Heart left ventricle (tissue), 16 donors: Measurements from ENCODE around the gene KRTAP1-4. TPM values are rescaled to one million over a fixed set of nuclear protein-coding genes. Genes with fewer than 3 reads are reported as not detected.
A peak's percentile ranks its signal among the peaks of the same experiment; 100 is the strongest.

ENCODE experiments used
- ATAC-seq, 4 donors: fragments of 200-7000 bp; cut with Tn5 transposase; one replicate each; pipeline ENCODE4 v1.9.1; 2020 to 2022; ENCODE audit warnings: moderate library complexity in 4 of 4, mild to moderate bottlenecking in 3 of 4, moderate number of reproducible peaks in 1 of 4
- DNase-seq, 5 donors: peaks; one replicate each; pipeline ENCODE4 v3.0.0-alpha.2; 2020
- H3K27ac ChIP-seq, 12 donors: fragments of 200-600 bp; sonication (generic) in 4 of 12; one replicate each; pipeline versions ENCODE4 v1.5.0 to v1.8.0; 2016 to 2022; ENCODE audit warnings: mild to moderate bottlenecking in 2 of 12
- H3K27me3 ChIP-seq, 9 donors: fragments of 200-600 bp; sonication (generic) in 2 of 9; one replicate each; pipeline versions ENCODE4 v1.5.1 to v1.8.0; 2016 to 2022; ENCODE audit warnings: mild to moderate bottlenecking in 3 of 9
- H3K36me3 ChIP-seq, 9 donors: fragments of 200-600 bp; sonication (generic) in 2 of 9; one replicate each; pipeline versions ENCODE4 v1.5.0 to v1.8.0; 2018 to 2022; ENCODE audit warnings: mild to moderate bottlenecking in 2 of 9
- H3K4me1 ChIP-seq, 12 donors: fragments of 200-600 bp; sonication (generic) in 4 of 12; one replicate each; pipeline versions ENCODE4 v1.5.0 to v1.8.0; 2016 to 2022; ENCODE audit warnings: mild to moderate bottlenecking in 3 of 12
- H3K4me3 ChIP-seq, 12 donors: fragments of 200-600 bp; sonication (generic) in 4 of 12; one replicate each; pipeline versions ENCODE4 v1.5.0 to v1.8.0; 2017 to 2022; ENCODE audit warnings: mild to moderate bottlenecking in 9 of 12, moderate library complexity in 4 of 12
- H3K9me3 ChIP-seq, 12 donors: fragments of 200-600 bp; sonication (generic) in 4 of 12; one replicate each; pipeline versions ENCODE4 v1.5.0 to v1.8.0; 2016 to 2022; ENCODE audit warnings: mild to moderate bottlenecking in 1 of 12
- POLR2A ChIP-seq, 2 donors: fragments of 450-650 bp; IDR thresholded peaks; one replicate each; pipeline ENCODE4 v1.6.1; 2017; ENCODE audit warnings: antibody characterized with exemption in 2 of 2, mild to moderate bottlenecking in 2 of 2, moderate library complexity in 2 of 2
- WGBS, 4 donors: extraction: QIAGEN DNeasy Blood & Tissue Kit in 2 of 4; methylation state at CpG; one replicate each; pipeline versions ENCODE4 v1.1.5 to v1.1.7; 2013 to 2018; 5-methylcytosine and 5-hydroxymethylcytosine counted together
- intact Hi-C, 10 donors: fragments of 100-400 bp; cut with DNase I; formaldehyde crosslinking; loops; one replicate each; pipeline versions ENCODE4 v1.11.1 to v1.14.2; 2022
- polyA plus RNA-seq, 2 donors: library from polyadenylated mRNA; stranded (reverse); fragments of 200-250 nt; gene quantifications; one replicate each; pipeline ENCODE4 v1.2.3, GENCODE V29; 2013
- total RNA-seq, 9 donors: library from RNA; depleted of rRNA in 2 of 9; stranded (reverse); fragments of >200 nt in 2 of 9; fragmentation: NEBNext Ultra II Directional in 3 of 9; extraction: Animal tissue kit (Norgen Biotek cat#: 25700) in 3 of 9; gene quantifications; one replicate each; pipeline versions ENCODE4 v1.1.0 to v1.2.4, GENCODE V29; 2016 to 2023
- TF ChIP-seq, protein P1 (sequence below), 12 donors: fragments of 200-600 bp; sonication (generic) in 4 of 12; IDR thresholded peaks; one replicate each; pipeline versions ENCODE4 v1.5.0 to v1.8.0; 2018 to 2022; ENCODE audit warnings: antibody characterized with exemption in 12 of 12, mild to moderate bottlenecking in 5 of 12
- donor health status: ischemic (EF 13 %, LVEDD 7.1; RV severe dilation, severe dysfunction).
- donor health status: healthy with polysubstance abuse.
- donor health status: DM: no; HTN: yes; CAD: no.
- donor health status: DM: no; HTN: no; CAD: no.
- donor health status: ischemic (EF 25% LVEDD 6.9; RV normal size, moderate dysfunction).
- donor health status: ischemic (EF 25% LVEDD 5.7; RV mildly dilated, moderate dysfunction).
- donor health status: healthy.
- donor health status: DM: yes; HTN: yes; CAD: no.
- donor health status: ischemic (EF 35%, LVEDD 5.7; RV mildly dilated, moderate dysfunction).
- donor health status: nonischemic (EF 11% LVEDD 7.7; RV severe dilation, severe dysfunction).
- donor health status: DM: yes; HTN: yes; CAD: no.
- donor health status: PGD.
- donor health status: ischemic (EF 29% LVEDD 5.4; RV normal size, mild dysfunction).
- donor health status: nonischemic (EF 23%, LVEDD 6.1; RV moderate dilation, normal function).

The KRTAP1-4 gene
- total and polyA plus RNA-seq, 11 donors = not detected

- no peak for ATAC-seq
- DNase-seq = no peak
- Histone ChIP-seq H3K27ac (no peak within 1 kb of the TSS), H3K27me3 (peaks cover 0 to 35% (median 7%) of the 10 kb centered on the region in 9 donors), H3K4me1 (peaks cover 0 to 5% (median 0%) of the 10 kb centered on the region in 12 donors), H3K9me3 (no peaks in the 10 kb centered on the region), H3K36me3 (no peaks in the 10 kb centered on the region), H3K4me3 (no peak within 1 kb of the TSS)
- 65 to 75% (median 72%) methylated on average over 3 of the region's 3 CpGs for WGBS, 4 donors
- intact Hi-C loops = no loop called here
- no peak for TF ChIP-seq POLR2A (IDR thresholded peaks at IDR 0.05)
- TF ChIP-seq, protein P1, sequence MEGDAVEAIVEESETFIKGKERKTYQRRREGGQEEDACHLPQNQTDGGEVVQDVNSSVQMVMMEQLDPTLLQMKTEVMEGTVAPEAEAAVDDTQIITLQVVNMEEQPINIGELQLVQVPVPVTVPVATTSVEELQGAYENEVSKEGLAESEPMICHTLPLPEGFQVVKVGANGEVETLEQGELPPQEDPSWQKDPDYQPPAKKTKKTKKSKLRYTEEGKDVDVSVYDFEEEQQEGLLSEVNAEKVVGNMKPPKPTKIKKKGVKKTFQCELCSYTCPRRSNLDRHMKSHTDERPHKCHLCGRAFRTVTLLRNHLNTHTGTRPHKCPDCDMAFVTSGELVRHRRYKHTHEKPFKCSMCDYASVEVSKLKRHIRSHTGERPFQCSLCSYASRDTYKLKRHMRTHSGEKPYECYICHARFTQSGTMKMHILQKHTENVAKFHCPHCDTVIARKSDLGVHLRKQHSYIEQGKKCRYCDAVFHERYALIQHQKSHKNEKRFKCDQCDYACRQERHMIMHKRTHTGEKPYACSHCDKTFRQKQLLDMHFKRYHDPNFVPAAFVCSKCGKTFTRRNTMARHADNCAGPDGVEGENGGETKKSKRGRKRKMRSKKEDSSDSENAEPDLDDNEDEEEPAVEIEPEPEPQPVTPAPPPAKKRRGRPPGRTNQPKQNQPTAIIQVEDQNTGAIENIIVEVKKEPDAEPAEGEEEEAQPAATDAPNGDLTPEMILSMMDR (IDR thresholded peaks at IDR 0.05) = no peak
These were observed 45.8 kb downstream of the KRTAP1-4 start, which contains the start of gene KRT40 for GRCh38 chr17:40984226-40984625. KRT40 (minus strand) TSS chr17:40984326; CDS start chr17:40984273, 53 bp downstream.

DNA sequence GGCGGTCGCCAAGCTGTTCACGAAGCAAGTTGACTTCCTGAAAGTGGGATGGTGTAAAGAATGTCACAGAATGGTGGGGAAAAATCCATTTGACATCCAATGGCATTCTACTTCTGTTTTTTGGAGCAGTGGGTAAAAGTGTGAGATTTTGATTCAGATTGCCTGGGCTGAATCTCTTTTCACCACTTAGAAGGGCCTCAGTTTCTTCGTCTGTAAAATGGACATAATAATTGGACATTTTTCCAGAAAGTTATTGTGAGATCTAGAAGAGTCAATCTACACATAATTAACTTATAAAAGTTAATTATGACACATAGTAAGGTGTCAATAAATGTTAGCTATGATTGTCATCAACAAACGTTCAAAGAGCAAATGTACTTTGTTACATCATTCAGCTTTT is 48.9 kb downstream of the KRTAP1-4 start:
- TF ChIP-seq, protein P1 (IDR thresholded peaks at IDR 0.05) = no peak
- no peak for TF ChIP-seq POLR2A (IDR thresholded peaks at IDR 0.05)
- intact Hi-C loops = no loop called here
- H3K27me3 ChIP-seq = peaks cover 0 to 33% (median 6%) of the 10 kb centered on the region in 9 donors
- peaks cover 0 to 5% (median 0%) of the 10 kb centered on the region in 12 donors for H3K4me1 ChIP-seq
- ATAC-seq (no peak), DNase-seq (no peak)
- H3K9me3 ChIP-seq = no peaks in the 10 kb centered on the region
- no peak overlapping the region for H3K27ac ChIP-seq
- no peak overlapping the region for H3K4me3 ChIP-seq
- 46 to 55% (median 51%) methylated on average over 5 of the region's 5 CpGs for WGBS, 4 donors
- no peaks in the 10 kb centered on the region for H3K36me3 ChIP-seq

DNA sequence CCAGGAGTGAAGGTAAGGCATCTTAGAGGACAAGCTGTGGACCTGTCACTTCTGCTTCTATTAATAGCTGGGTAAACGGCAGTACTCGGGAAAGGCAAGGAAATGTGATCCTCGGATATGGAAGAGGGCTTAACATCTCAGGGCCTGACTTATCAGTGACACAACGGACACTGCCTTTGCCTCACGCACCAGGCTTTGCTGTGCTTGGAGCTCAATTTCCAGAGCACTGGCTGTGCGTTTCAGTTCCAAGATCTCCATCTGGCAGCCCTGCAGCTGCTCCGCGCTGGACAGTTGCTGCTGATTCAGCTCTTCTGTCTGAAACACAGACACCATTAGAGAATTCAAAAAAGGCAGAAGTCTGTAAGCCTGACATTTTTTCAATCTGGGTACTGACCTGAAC is 49.4 kb downstream of the KRTAP1-4 start:
- intact Hi-C loops = no loop called here
- DNase-seq = no peak
- H3K4me3 ChIP-seq = no peak overlapping the region

DNA sequence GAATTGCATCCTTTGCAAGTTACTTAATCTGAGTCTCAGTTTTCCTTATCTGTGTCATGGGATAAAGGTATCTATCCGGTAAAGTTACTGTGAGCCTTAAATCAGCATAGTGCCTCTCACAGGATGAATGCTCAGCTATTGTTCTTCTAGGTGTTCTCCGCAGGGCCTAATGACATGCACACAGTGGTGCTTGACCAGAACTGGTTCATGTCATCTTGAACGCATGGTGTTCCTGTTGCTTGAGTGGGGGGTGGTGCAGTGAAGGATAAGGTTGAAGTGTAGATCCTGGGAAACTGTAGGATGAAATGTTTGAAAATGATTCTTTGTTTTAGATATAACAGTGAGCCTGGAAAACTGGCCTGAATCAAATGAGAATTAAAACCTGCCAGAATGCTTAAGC is 49.9 kb downstream of the KRTAP1-4 start:
- Histone ChIP-seq H3K9me3 (no peaks in the 10 kb centered on the region), H3K4me1 (peaks cover 0 to 5% (median 0%) of the 10 kb centered on the region in 12 donors), H3K27ac (no peak overlapping the region), H3K4me3 (no peak overlapping the region), H3K27me3 (peaks cover 0 to 40% (median 10%) of the 10 kb centered on the region in 9 donors), H3K36me3 (no peaks in the 10 kb centered on the region)
- 51 to 70% (median 60%) methylated on average over 3 of the region's 3 CpGs for WGBS, 4 donors
- no peak for DNase-seq
- ATAC-seq = no peak
- TF ChIP-seq, protein P1 (IDR thresholded peaks at IDR 0.05) = no peak
- no peak for TF ChIP-seq POLR2A (IDR thresholded peaks at IDR 0.05)
- intact Hi-C loops = no loop called here

More for the DNA sequence above, 49.4 kb downstream of the KRTAP1-4 start:
- Histone ChIP-seq H3K9me3 (no peaks in the 10 kb centered on the region), H3K27ac (no peak overlapping the region), H3K4me1 (peaks cover 0 to 5% (median 0%) of the 10 kb centered on the region in 12 donors), H3K36me3 (no peaks in the 10 kb centered on the region), H3K27me3 (peaks cover 0 to 35% (median 10%) of the 10 kb centered on the region in 9 donors)
- ATAC-seq = peak in 2 of 4 donors; percentile 42 to 46
- 3 to 16% (median 10%) methylated on average over 8 of the region's 8 CpGs for WGBS, 4 donors
- TF ChIP-seq, protein P1 (IDR thresholded peaks at IDR 0.05) = no peak
- no peak for TF ChIP-seq POLR2A (IDR thresholded peaks at IDR 0.05)

Other genes starting within 250 kb of the KRTAP1-4 start
Only the 30 nearest of the 38 such genes appear.
- not detected for gene KRT12, start 163.0 kb downstream of the KRTAP1-4 start, total RNA-seq
- gene KRT12, start 163.0 kb downstream of the KRTAP1-4 start, polyA plus RNA-seq = not detected
- gene KRT20, start 145.0 kb downstream of the KRTAP1-4 start, total RNA-seq = not detected
- gene KRT20, start 145.0 kb downstream of the KRTAP1-4 start, polyA plus RNA-seq = under 1 TPM in 1 of 2 donors, not detected in 1; 0.12 TPM
- under 1 TPM in 1 of 9 donors, not detected in 8; 0.16 TPM for gene KRT23, start 92.5 kb downstream of the KRTAP1-4 start, total RNA-seq
- gene KRT23, start 92.5 kb downstream of the KRTAP1-4 start, polyA plus RNA-seq = not detected
- not detected for gene KRT39, start 63.2 kb downstream of the KRTAP1-4 start, total RNA-seq
- gene KRT39, start 63.2 kb downstream of the KRTAP1-4 start, polyA plus RNA-seq = not detected
- not detected for gene KRT40, start 45.9 kb downstream of the KRTAP1-4 start, total RNA-seq
- gene KRT40, start 45.9 kb downstream of the KRTAP1-4 start, polyA plus RNA-seq = not detected
- gene KRTAP3-3, start 36.0 kb downstream of the KRTAP1-4 start, total RNA-seq = not detected
- gene KRTAP3-3, start 36.0 kb downstream of the KRTAP1-4 start, polyA plus RNA-seq = not detected
- gene KRTAP3-2, start 30.3 kb downstream of the KRTAP1-4 start, total RNA-seq = not detected
- gene KRTAP3-2, start 30.3 kb downstream of the KRTAP1-4 start, polyA plus RNA-seq = not detected
- not detected for gene KRTAP3-1, start 21.1 kb downstream of the KRTAP1-4 start, total RNA-seq
- not detected for gene KRTAP3-1, start 21.1 kb downstream of the KRTAP1-4 start, polyA plus RNA-seq
- gene KRTAP1-5, start 3.0 kb downstream of the KRTAP1-4 start, total RNA-seq = not detected
- not detected for gene KRTAP1-5, start 3.0 kb downstream of the KRTAP1-4 start, polyA plus RNA-seq
- not detected for gene KRTAP1-3, start 4.7 kb upstream of the KRTAP1-4 start, total RNA-seq
- gene KRTAP1-3, start 4.7 kb upstream of the KRTAP1-4 start, polyA plus RNA-seq = not detected
- gene KRTAP1-1, start 11.3 kb upstream of the KRTAP1-4 start, total RNA-seq = not detected
- not detected for gene KRTAP1-1, start 11.3 kb upstream of the KRTAP1-4 start, polyA plus RNA-seq
- gene KRTAP2-1, start 17.1 kb upstream of the KRTAP1-4 start, total RNA-seq = not detected
- not detected for gene KRTAP2-1, start 17.1 kb upstream of the KRTAP1-4 start, polyA plus RNA-seq
- gene KRTAP2-2, start 25.0 kb upstream of the KRTAP1-4 start, total RNA-seq = not detected
- gene KRTAP2-2, start 25.0 kb upstream of the KRTAP1-4 start, polyA plus RNA-seq = not detected
- not detected for gene KRTAP2-3, start 29.9 kb upstream of the KRTAP1-4 start, total RNA-seq
- not detected for gene KRTAP2-3, start 29.9 kb upstream of the KRTAP1-4 start, polyA plus RNA-seq
- gene KRTAP2-4, start 35.7 kb upstream of the KRTAP1-4 start, total RNA-seq = not detected
- gene KRTAP2-4, start 35.7 kb upstream of the KRTAP1-4 start, polyA plus RNA-seq = not detected
- not detected for gene KRTAP4-7, start 54.0 kb upstream of the KRTAP1-4 start, total RNA-seq
- not detected for gene KRTAP4-7, start 54.0 kb upstream of the KRTAP1-4 start, polyA plus RNA-seq
- gene KRTAP4-8, start 67.9 kb upstream of the KRTAP1-4 start, total RNA-seq = not detected
- gene KRTAP4-8, start 67.9 kb upstream of the KRTAP1-4 start, polyA plus RNA-seq = not detected
- not detected for gene KRTAP4-16, start 72.0 kb upstream of the KRTAP1-4 start, total RNA-seq
- gene KRTAP4-16, start 72.0 kb upstream of the KRTAP1-4 start, polyA plus RNA-seq = not detected
- not detected for gene KRTAP4-9, start 75.2 kb upstream of the KRTAP1-4 start, total RNA-seq
- not detected for gene KRTAP4-9, start 75.2 kb upstream of the KRTAP1-4 start, polyA plus RNA-seq
- gene KRTAP4-11, start 88.2 kb upstream of the KRTAP1-4 start, total RNA-seq = not detected
- gene KRTAP4-11, start 88.2 kb upstream of the KRTAP1-4 start, polyA plus RNA-seq = not detected
- not detected for gene KRTAP4-12, start 94.0 kb upstream of the KRTAP1-4 start, total RNA-seq
- gene KRTAP4-12, start 94.0 kb upstream of the KRTAP1-4 start, polyA plus RNA-seq = not detected
- not detected for gene KRTAP4-6, start 110.3 kb upstream of the KRTAP1-4 start, total RNA-seq
- gene KRTAP4-6, start 110.3 kb upstream of the KRTAP1-4 start, polyA plus RNA-seq = not detected
- gene KRTAP4-5, start 119.6 kb upstream of the KRTAP1-4 start, total RNA-seq = not detected
- not detected for gene KRTAP4-5, start 119.6 kb upstream of the KRTAP1-4 start, polyA plus RNA-seq
- gene KRTAP4-4, start 130.6 kb upstream of the KRTAP1-4 start, total RNA-seq = not detected
- gene KRTAP4-4, start 130.6 kb upstream of the KRTAP1-4 start, polyA plus RNA-seq = not detected
- gene KRTAP4-3, start 138.0 kb upstream of the KRTAP1-4 start, total RNA-seq = not detected
- not detected for gene KRTAP4-3, start 138.0 kb upstream of the KRTAP1-4 start, polyA plus RNA-seq
- not detected for gene KRTAP4-2, start 148.0 kb upstream of the KRTAP1-4 start, total RNA-seq
- not detected for gene KRTAP4-2, start 148.0 kb upstream of the KRTAP1-4 start, polyA plus RNA-seq
- not detected for gene KRTAP4-1, start 154.7 kb upstream of the KRTAP1-4 start, total RNA-seq
- not detected for gene KRTAP4-1, start 154.7 kb upstream of the KRTAP1-4 start, polyA plus RNA-seq
- gene KRTAP9-1, start 159.7 kb upstream of the KRTAP1-4 start, total RNA-seq = not detected
- not detected for gene KRTAP9-1, start 159.7 kb upstream of the KRTAP1-4 start, polyA plus RNA-seq
- gene KRTAP9-2, start 196.5 kb upstream of the KRTAP1-4 start, total RNA-seq = not detected
- gene KRTAP9-2, start 196.5 kb upstream of the KRTAP1-4 start, polyA plus RNA-seq = not detected
- gene KRTAP9-3, start 202.3 kb upstream of the KRTAP1-4 start, total RNA-seq = not detected
- not detected for gene KRTAP9-3, start 202.3 kb upstream of the KRTAP1-4 start, polyA plus RNA-seq